GM12873 (cell line): ENCODE results near the gene DIS3L2.
A peak's percentile ranks its signal among the peaks of the same experiment; 100 is the strongest.

ENCODE experiments used
- CTCF ChIP-seq: IDR thresholded peaks from 2 replicates; pipeline ENCODE4 v1.5.1; 2012; ENCODE audit warnings: low read depth, mild to moderate bottlenecking, moderate library complexity, low read length, control low read depth; ENCODE audit not compliant: insufficient read depth; ENCODE audit errors: missing control alignments

The DIS3L2 gene

GRCh38 chr2:232309592-232309991, 348.1 kb downstream of the DIS3L2 start:
- no peak for TF ChIP-seq CTCF

- no peak for TF ChIP-seq CTCF
Measured at GRCh38 chr2:232310121-232310520, 348.6 kb downstream of the DIS3L2 start.

- no peak for TF ChIP-seq CTCF
Measured at GRCh38 chr2:232310696-232311095, 349.2 kb downstream of the DIS3L2 start.

- TF ChIP-seq CTCF = peak; percentile 62
Measured at GRCh38 chr2:232315049-232315922, 353.8 kb downstream of the DIS3L2 start.

- no peak for TF ChIP-seq CTCF
Measured at GRCh38 chr2:232315923-232316299, 354.4 kb downstream of the DIS3L2 start.

GRCh38 chr2:232316461-232317330, 355.2 kb downstream of the DIS3L2 start:
- no peak for TF ChIP-seq CTCF
